Upper lobe of left lung (tissue), 4 donors: Measurements from ENCODE around the gene RNF130.

Experiments used
- EP300 ChIP-seq, 4 donors: sonication (generic); formaldehyde crosslinking; IDR thresholded peaks; one replicate each; pipeline ENCODE4 v1.5.1; 2017; ENCODE audit warnings: antibody characterized with exemption in 4 of 4, control low read depth in 2 of 4
- POLR2A ChIP-seq, 4 donors: fragments of 450-650 bp; IDR thresholded peaks; one replicate each; pipeline ENCODE4 v1.5.1; 2016 to 2017; ENCODE audit warnings: antibody characterized with exemption in 4 of 4, mild to moderate bottlenecking in 2 of 4
- POLR2AphosphoS5 ChIP-seq, 2 donors: sonication (generic); formaldehyde crosslinking; IDR thresholded peaks; one replicate each; pipeline ENCODE4 v1.5.1; 2017; ENCODE audit warnings: antibody characterized with exemption in 2 of 2
- TF ChIP-seq, protein P1 (sequence below), 6 experiments: fragments of 450-650 bp in 4 of 6; fragments of 200-600 bp in 2 of 6; sonication (generic) in 2 of 6; IDR thresholded peaks; one replicate each; pipeline ENCODE4 v1.5.1; 2016 to 2019; ENCODE audit warnings: antibody characterized with exemption in 6 of 6

GRCh38 chr5:180077594-180078284, 6.2 kb upstream of the RNF130 start:
- TF ChIP-seq, protein P1, sequence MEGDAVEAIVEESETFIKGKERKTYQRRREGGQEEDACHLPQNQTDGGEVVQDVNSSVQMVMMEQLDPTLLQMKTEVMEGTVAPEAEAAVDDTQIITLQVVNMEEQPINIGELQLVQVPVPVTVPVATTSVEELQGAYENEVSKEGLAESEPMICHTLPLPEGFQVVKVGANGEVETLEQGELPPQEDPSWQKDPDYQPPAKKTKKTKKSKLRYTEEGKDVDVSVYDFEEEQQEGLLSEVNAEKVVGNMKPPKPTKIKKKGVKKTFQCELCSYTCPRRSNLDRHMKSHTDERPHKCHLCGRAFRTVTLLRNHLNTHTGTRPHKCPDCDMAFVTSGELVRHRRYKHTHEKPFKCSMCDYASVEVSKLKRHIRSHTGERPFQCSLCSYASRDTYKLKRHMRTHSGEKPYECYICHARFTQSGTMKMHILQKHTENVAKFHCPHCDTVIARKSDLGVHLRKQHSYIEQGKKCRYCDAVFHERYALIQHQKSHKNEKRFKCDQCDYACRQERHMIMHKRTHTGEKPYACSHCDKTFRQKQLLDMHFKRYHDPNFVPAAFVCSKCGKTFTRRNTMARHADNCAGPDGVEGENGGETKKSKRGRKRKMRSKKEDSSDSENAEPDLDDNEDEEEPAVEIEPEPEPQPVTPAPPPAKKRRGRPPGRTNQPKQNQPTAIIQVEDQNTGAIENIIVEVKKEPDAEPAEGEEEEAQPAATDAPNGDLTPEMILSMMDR (IDR thresholded peaks at IDR 0.05): no peak
- no peak for TF ChIP-seq EP300 (IDR thresholded peaks at IDR 0.05)
- TF ChIP-seq POLR2A (IDR thresholded peaks at IDR 0.05): no peak
- no peak for TF ChIP-seq POLR2AphosphoS5 (IDR thresholded peaks at IDR 0.05)
